HEK293 (cell line): ENCODE measurements around the gene FOXP1.

Experiments used
- CTCF ChIA-PET: fragments of 350-600 bp; formaldehyde crosslinking; extraction: SDS; loops from one replicate; lab custom pipeline; 2021; ENCODE audit warnings: antibody characterized with exemption; lab: Yijun Ruan, JAX
- POLR2A ChIA-PET: fragments of 300-600 bp; formaldehyde crosslinking; extraction: SDS; loops from one replicate; lab custom pipeline; 2020; ENCODE audit warnings: antibody characterized with exemption, inconsistent platforms; lab: Yijun Ruan, JAX
- H3K27ac ChIP-seq: fragments of 200-500 bp; sonication (Bioruptor generic); 2 replicates; pipeline ENCODE4 v1.5.1; 2014; ENCODE audit warnings: low read depth, low read length, control low read depth, inconsistent platforms; ENCODE audit errors: extremely low read depth
- H3K36me3 ChIP-seq, 2 experiments: fragments of 200-500 bp in 1 of 2; sonication (Bioruptor generic) in 1 of 2; 1 replicate in 1 of 2; 2 replicates in 1 of 2; pipeline ENCODE4 v1.5.1; 2014 to 2017; ENCODE audit warnings: inconsistent platforms in 2 of 2, low read length in 2 of 2; ENCODE audit not compliant: control insufficient read depth in 2 of 2, insufficient read depth in 1 of 2
- H3K4me1 ChIP-seq: fragments of 200-500 bp; sonication (Bioruptor generic); 2 replicates; pipeline ENCODE4 v1.5.1; 2014; ENCODE audit warnings: mild to moderate bottlenecking, low read length, inconsistent platforms; ENCODE audit not compliant: control insufficient read depth, insufficient read depth
- H3K4me3 ChIP-seq: 2 replicates; pipeline ENCODE4 v1.5.1; 2011; ENCODE audit warnings: low read depth, mild to moderate bottlenecking, control low read depth, low read length, moderate library complexity
- H3K9me3 ChIP-seq: fragments of 200-500 bp; sonication (Bioruptor generic); 2 replicates; pipeline ENCODE4 v1.5.1; 2014; ENCODE audit warnings: low read depth, low read length, inconsistent platforms; ENCODE audit not compliant: control insufficient read depth, insufficient read depth
- ATF2 ChIP-seq: fragments of 450-650 bp; formaldehyde crosslinking; IDR thresholded peaks from 2 replicates; pipeline ENCODE4 v1.5.1; 2016; ENCODE audit warnings: missing biosample characterization, missing genetic modification characterization, low read depth
- PBX3 ChIP-seq: sonication (generic); formaldehyde crosslinking; IDR thresholded peaks from 2 replicates; pipeline ENCODE4 v1.8.1; 2022; ENCODE audit warnings: mild to moderate bottlenecking, moderate library complexity, missing genetic modification reagents
- REPIN1 ChIP-seq: fragments of 450-650 bp; formaldehyde crosslinking; IDR thresholded peaks from 2 replicates; pipeline ENCODE4 v1.5.1; 2017; ENCODE audit warnings: missing biosample characterization, missing genetic modification characterization, low read depth
- SP7 ChIP-seq: fragments of 450-650 bp; formaldehyde crosslinking; IDR thresholded peaks from 2 replicates; pipeline ENCODE4 v1.5.1; 2016; ENCODE audit warnings: missing biosample characterization, missing genetic modification characterization
- ZBTB17 ChIP-seq: fragments of 450-650 bp; formaldehyde crosslinking; IDR thresholded peaks from 2 replicates; pipeline ENCODE4 v1.5.1; 2016; ENCODE audit warnings: missing biosample characterization, missing genetic modification characterization
- ZBTB21 ChIP-seq: fragments of 450-650 bp; formaldehyde crosslinking; IDR thresholded peaks from 2 replicates; pipeline ENCODE4 v1.5.1; 2017; ENCODE audit warnings: missing biosample characterization, missing genetic modification characterization
- ZBTB6 ChIP-seq: fragments of 450-650 bp; formaldehyde crosslinking; IDR thresholded peaks from 2 replicates; pipeline ENCODE4 v1.5.1; 2017; ENCODE audit warnings: missing biosample characterization, missing genetic modification characterization
- ZBTB8A ChIP-seq: fragments of 450-650 bp; formaldehyde crosslinking; IDR thresholded peaks from 2 replicates; pipeline ENCODE4 v1.5.1; 2016; ENCODE audit warnings: missing biosample characterization, missing genetic modification characterization
- ZEB2 ChIP-seq: fragments of 450-650 bp; formaldehyde crosslinking; IDR thresholded peaks from 2 replicates; pipeline ENCODE4 v1.5.1; 2016; ENCODE audit warnings: missing biosample characterization, missing genetic modification characterization
- ZNF10 ChIP-seq: fragments of 450-650 bp; formaldehyde crosslinking; IDR thresholded peaks from 2 replicates; pipeline ENCODE4 v1.5.1; 2017; ENCODE audit warnings: missing biosample characterization, missing genetic modification characterization
- ZNF148 ChIP-seq: fragments of 450-650 bp; formaldehyde crosslinking; IDR thresholded peaks from 2 replicates; pipeline ENCODE4 v1.5.0; 2017; ENCODE audit warnings: missing biosample characterization, missing genetic modification characterization, borderline replicate concordance
- ZNF16 ChIP-seq: fragments of 450-650 bp; formaldehyde crosslinking; IDR thresholded peaks from 2 replicates; pipeline ENCODE4 v1.5.1; 2016; ENCODE audit warnings: low read depth, missing biosample characterization, missing genetic modification characterization
- ZNF354C ChIP-seq: fragments of 450-650 bp; formaldehyde crosslinking; IDR thresholded peaks from 2 replicates; pipeline ENCODE4 v1.5.1; 2016; ENCODE audit warnings: missing biosample characterization, missing genetic modification characterization, low read depth, borderline replicate concordance
- ZNF449 ChIP-seq: fragments of 450-650 bp; formaldehyde crosslinking; IDR thresholded peaks from 2 replicates; pipeline ENCODE4 v1.5.1; 2017; ENCODE audit warnings: missing biosample characterization, mild to moderate bottlenecking, missing genetic modification characterization, moderate library complexity
- ZNF513 ChIP-seq: fragments of 450-650 bp; IDR thresholded peaks from 2 replicates; pipeline ENCODE4 v1.5.1; 2018; ENCODE audit warnings: missing biosample characterization, missing genetic modification characterization
- ZNF555 ChIP-seq: fragments of 450-650 bp; formaldehyde crosslinking; conservative IDR thresholded peaks from 2 replicates; pipeline ENCODE4 v1.5.1; 2017; ENCODE audit warnings: missing biosample characterization, mild to moderate bottlenecking, missing genetic modification characterization, inconsistent platforms
- ZNF600 ChIP-seq: fragments of 450-650 bp; formaldehyde crosslinking; IDR thresholded peaks from 2 replicates; pipeline ENCODE4 v1.5.1; 2016; ENCODE audit warnings: missing biosample characterization, missing genetic modification characterization
- ZNF747 ChIP-seq: fragments of 450-650 bp; formaldehyde crosslinking; IDR thresholded peaks from 2 replicates; pipeline ENCODE4 v1.5.1; 2016; ENCODE audit warnings: missing biosample characterization, missing genetic modification characterization
- ZNF791 ChIP-seq: fragments of 450-650 bp; formaldehyde crosslinking; IDR thresholded peaks from 2 replicates; pipeline ENCODE4 v1.5.1; 2016; ENCODE audit warnings: missing biosample characterization, missing genetic modification characterization
- ZNF837 ChIP-seq: fragments of 450-650 bp; formaldehyde crosslinking; IDR thresholded peaks from 2 replicates; pipeline ENCODE4 v1.5.1; 2016; ENCODE audit warnings: missing biosample characterization, missing genetic modification characterization
- ZNF843 ChIP-seq: fragments of 450-650 bp; formaldehyde crosslinking; IDR thresholded peaks from 2 replicates; pipeline ENCODE4 v1.5.1; 2016; ENCODE audit warnings: missing biosample characterization, missing genetic modification characterization
- ZXDB ChIP-seq: fragments of 450-650 bp; formaldehyde crosslinking; IDR thresholded peaks from 2 replicates; pipeline ENCODE4 v1.5.1; 2016; ENCODE audit warnings: missing biosample characterization, missing genetic modification characterization
- TF ChIP-seq, protein P1 (sequence below): fragments of 450-650 bp; formaldehyde crosslinking; IDR thresholded peaks from 2 replicates; pipeline ENCODE4 v1.5.1; 2016; ENCODE audit warnings: missing biosample characterization, missing genetic modification characterization

The FOXP1 gene

GRCh38 chr3:71061037-71061436 lies 522.5 kb downstream of the FOXP1 start:
- H3K36me3 ChIP-seq, result no peaks in the 10 kb centered on the region
- H3K9me3 ChIP-seq, result no peaks in the 10 kb centered on the region
- ChIA-PET POLR2A (no interaction called here), CTCF (interaction anchor here (0.6 to 2.2 kb wide), 4 partner anchors 8 to 827 kb away, joined by 3 to 5 read pairs (median 4); no protein-coding TSS in a partner anchor)
- H3K4me1 ChIP-seq, result peaks cover 27% of the 10 kb centered on the region
- no peak overlapping the region for H3K27ac ChIP-seq
- no peak for TF ChIP-seq ZNF354C (tag by site-specific recombination)
- no peak for TF ChIP-seq ZBTB6 (tag by site-specific recombination)
- TF ChIP-seq ZNF513 (tag by site-specific recombination), result no peak
- TF ChIP-seq SP7 (tag by site-specific recombination), result no peak
- TF ChIP-seq ZEB2 (tag by site-specific recombination), result no peak
- TF ChIP-seq ZBTB21 (tag by site-specific recombination), result no peak
- TF ChIP-seq ZBTB17, result no peak
- no peak for TF ChIP-seq ZNF600
- no peak for TF ChIP-seq ZNF148 (tag by site-specific recombination)
- TF ChIP-seq ZNF16 (tag by site-specific recombination), result no peak
- TF ChIP-seq ZNF10 (tag by site-specific recombination), result no peak
- no peak for TF ChIP-seq ZNF843 (tag by site-specific recombination)
- TF ChIP-seq ZNF791 (tag by site-specific recombination), result no peak
- no peak for TF ChIP-seq ZNF837 (tag by site-specific recombination)
- TF ChIP-seq, protein P1, sequence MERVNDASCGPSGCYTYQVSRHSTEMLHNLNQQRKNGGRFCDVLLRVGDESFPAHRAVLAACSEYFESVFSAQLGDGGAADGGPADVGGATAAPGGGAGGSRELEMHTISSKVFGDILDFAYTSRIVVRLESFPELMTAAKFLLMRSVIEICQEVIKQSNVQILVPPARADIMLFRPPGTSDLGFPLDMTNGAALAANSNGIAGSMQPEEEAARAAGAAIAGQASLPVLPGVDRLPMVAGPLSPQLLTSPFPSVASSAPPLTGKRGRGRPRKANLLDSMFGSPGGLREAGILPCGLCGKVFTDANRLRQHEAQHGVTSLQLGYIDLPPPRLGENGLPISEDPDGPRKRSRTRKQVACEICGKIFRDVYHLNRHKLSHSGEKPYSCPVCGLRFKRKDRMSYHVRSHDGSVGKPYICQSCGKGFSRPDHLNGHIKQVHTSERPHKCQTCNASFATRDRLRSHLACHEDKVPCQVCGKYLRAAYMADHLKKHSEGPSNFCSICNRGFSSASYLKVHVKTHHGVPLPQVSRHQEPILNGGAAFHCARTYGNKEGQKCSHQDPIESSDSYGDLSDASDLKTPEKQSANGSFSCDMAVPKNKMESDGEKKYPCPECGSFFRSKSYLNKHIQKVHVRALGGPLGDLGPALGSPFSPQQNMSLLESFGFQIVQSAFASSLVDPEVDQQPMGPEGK (tag by site-specific recombination), result no peak
- TF ChIP-seq ZNF747, result no peak
- TF ChIP-seq REPIN1 (tag by site-specific recombination), result no peak
- TF ChIP-seq, all 188 proteins: peak for 0
- no peak overlapping the region for H3K4me3 ChIP-seq

- H3K9me3 ChIP-seq, result no peaks in the 10 kb centered on the region
- peaks cover 27% of the 10 kb centered on the region for H3K4me1 ChIP-seq
- ChIA-PET CTCF (interaction anchor here (2.1 kb wide), 1 partner anchor 9 kb away, joined by 5 read pairs; no protein-coding TSS in a partner anchor), POLR2A (no interaction called here)
- H3K27ac ChIP-seq, result no peak overlapping the region
- H3K36me3 ChIP-seq, result no peaks in the 10 kb centered on the region
- H3K4me3 ChIP-seq, result no peak overlapping the region
- no peak for TF ChIP-seq ATF2
- TF ChIP-seq ZXDB, result no peak
- TF ChIP-seq ZNF449 (tag by site-specific recombination), result peak; percentile 7; the same call in 1 of the 2 replicates
- TF ChIP-seq ZNF555 (tag by site-specific recombination), result no peak
- no peak for TF ChIP-seq PBX3
- TF ChIP-seq ZBTB6 (tag by site-specific recombination), result no peak
- no peak for TF ChIP-seq ZBTB8A
Measured at GRCh38 chr3:71060536-71060935, 523.0 kb downstream of the FOXP1 start.
